H9 (cell line): ENCODE results near the gene PGA3. TPM values are rescaled to one million over a fixed set of nuclear protein-coding genes. Genes with fewer than 3 reads are reported as not detected.

Experiments used
- DNase-seq: peaks from one replicate; pipeline ENCODE4 v3.0.0-alpha.2; 2017
- H2AFZ ChIP-seq: one replicate; pipeline ENCODE4 v1.6.1; 2013; ENCODE audit warnings: mild to moderate bottlenecking, low read length, control low read depth, moderate library complexity
- H2AK5ac ChIP-seq: 2 replicates; pipeline ENCODE4 v1.6.1; 2013; ENCODE audit warnings: low read length, control low read depth, mixed read lengths; ENCODE audit not compliant: insufficient read length
- H2BK120ac ChIP-seq: one replicate; pipeline ENCODE4 v1.6.1; 2013; ENCODE audit warnings: low read depth, mild to moderate bottlenecking, low read length, control low read depth, inconsistent platforms; ENCODE audit not compliant: poor library complexity, severe bottlenecking
- H2BK12ac ChIP-seq: 2 replicates; pipeline ENCODE4 v1.6.1; 2013; ENCODE audit warnings: low read length, control low read depth, mixed read lengths, low read depth; ENCODE audit not compliant: insufficient read length
- H2BK15ac ChIP-seq: 2 replicates; pipeline ENCODE4 v1.6.1; 2013; ENCODE audit warnings: low read depth, low read length, control low read depth
- H2BK20ac ChIP-seq: one replicate; pipeline ENCODE4 v1.6.1; 2013; ENCODE audit warnings: low read depth, mild to moderate bottlenecking, low read length, control low read depth, inconsistent platforms; ENCODE audit not compliant: poor library complexity, severe bottlenecking
- H2BK5ac ChIP-seq: 2 replicates; pipeline ENCODE4 v1.6.1; 2013; ENCODE audit warnings: low read length, control low read depth, mixed read lengths; ENCODE audit not compliant: insufficient read length
- H3K14ac ChIP-seq: 2 replicates; pipeline ENCODE4 v1.6.1; 2013; ENCODE audit warnings: low read length, control low read depth; ENCODE audit not compliant: insufficient read depth
- H3K18ac ChIP-seq: 2 replicates; pipeline ENCODE4 v1.6.1; 2013; ENCODE audit warnings: low read depth, mild to moderate bottlenecking, mixed read lengths, low read length, control low read depth; ENCODE audit not compliant: insufficient read length
- H3K23ac ChIP-seq: 2 replicates; pipeline ENCODE4 v1.6.1; 2013; ENCODE audit warnings: low read length, control low read depth, mixed read lengths, low read depth; ENCODE audit not compliant: insufficient read length
- H3K23me2 ChIP-seq: 2 replicates; pipeline ENCODE4 v1.6.1; 2013; ENCODE audit warnings: low read depth, mild to moderate bottlenecking, mixed read lengths, low read length, control low read depth; ENCODE audit not compliant: insufficient read length, poor library complexity, severe bottlenecking
- H3K27ac ChIP-seq: 2 replicates; pipeline ENCODE4 v1.5.1; 2013; ENCODE audit warnings: low read length, control low read depth, mixed read lengths, low read depth; ENCODE audit not compliant: insufficient read length
- H3K27me3 ChIP-seq: 2 replicates; pipeline ENCODE4 v1.6.1; 2013; ENCODE audit warnings: low read length, control low read depth, inconsistent platforms; ENCODE audit not compliant: insufficient read depth
- H3K4ac ChIP-seq: 2 replicates; pipeline ENCODE4 v1.6.1; 2013; ENCODE audit warnings: low read depth, mild to moderate bottlenecking, control low read depth, inconsistent platforms, low read length, moderate library complexity
- H3K4me1 ChIP-seq: 2 replicates; pipeline ENCODE4 v1.6.1; 2013; ENCODE audit warnings: low read length, control low read depth, inconsistent platforms; ENCODE audit not compliant: insufficient read depth
- H3K4me2 ChIP-seq: 2 replicates; pipeline ENCODE4 v1.6.1; 2013; ENCODE audit warnings: low read length, control low read depth, mixed read lengths; ENCODE audit not compliant: insufficient read length, insufficient read depth
- H3K56ac ChIP-seq: 2 replicates; pipeline ENCODE4 v1.6.1; 2013; ENCODE audit warnings: low read depth, mild to moderate bottlenecking, mixed read lengths, low read length, control low read depth; ENCODE audit not compliant: insufficient read length
- H3K79me1 ChIP-seq: 2 replicates; pipeline ENCODE4 v1.6.1; 2013; ENCODE audit warnings: low read depth, mild to moderate bottlenecking, moderate library complexity, low read length, control low read depth, inconsistent platforms; ENCODE audit not compliant: insufficient read depth, poor library complexity, severe bottlenecking
- H3K79me2 ChIP-seq: 2 replicates; pipeline ENCODE4 v1.6.1; 2013; ENCODE audit warnings: low read length, control low read depth, inconsistent platforms; ENCODE audit not compliant: insufficient read depth
- H3K9ac ChIP-seq: 2 replicates; pipeline ENCODE4 v1.6.1; 2013; ENCODE audit warnings: low read length, control low read depth, mixed read lengths; ENCODE audit not compliant: insufficient read length; ENCODE audit errors: extremely low read depth
- H3K9me3 ChIP-seq: one replicate; pipeline ENCODE4 v1.6.1; 2013; ENCODE audit warnings: low read depth, low read length, inconsistent platforms; ENCODE audit not compliant: control insufficient read depth
- H3T11ph ChIP-seq: one replicate; pipeline ENCODE4 v1.6.1; 2013; ENCODE audit warnings: mild to moderate bottlenecking, low read length, control low read depth, inconsistent platforms
- H4K20me1 ChIP-seq: one replicate; pipeline ENCODE4 v1.6.1; 2013; ENCODE audit not compliant: control insufficient read depth, insufficient read length, insufficient read depth
- H4K5ac ChIP-seq: 2 replicates; pipeline ENCODE4 v1.6.1; 2013; ENCODE audit warnings: low read depth, mild to moderate bottlenecking, mixed read lengths, low read length, control low read depth; ENCODE audit not compliant: insufficient read length
- H4K8ac ChIP-seq: replicated peaks from 2 replicates; pipeline ENCODE4 v1.6.1; 2013; ENCODE audit warnings: low read length, control low read depth, mixed read lengths, low read depth; ENCODE audit not compliant: insufficient read length
- H4K91ac ChIP-seq: 2 replicates; pipeline ENCODE4 v1.6.1; 2013; ENCODE audit warnings: low read depth, mild to moderate bottlenecking, moderate library complexity, mixed read lengths, low read length, control low read depth; ENCODE audit not compliant: insufficient read length
- H3K27ac Mint-ChIP-seq, 3 experiments: 2 replicates in 2 of 3; 3 replicates in 1 of 3; pipeline ENCODE4 v1.8.0; 2020 to 2021; ENCODE audit warnings: mixed read lengths in 3 of 3, mild to moderate bottlenecking in 1 of 3, moderate library complexity in 1 of 3
- H3K27me3 Mint-ChIP-seq: 2 replicates; pipeline ENCODE4 v1.8.0; 2021; ENCODE audit warnings: low read depth, mild to moderate bottlenecking, moderate library complexity, mixed read lengths
- H3K36me3 Mint-ChIP-seq, 3 experiments: 2 replicates in 2 of 3; 3 replicates in 1 of 3; pipeline ENCODE4 v1.8.0; 2020 to 2021; ENCODE audit warnings: low read depth in 3 of 3, mixed read lengths in 3 of 3; ENCODE audit not compliant: insufficient read depth in 1 of 3
- H3K4me1 Mint-ChIP-seq, 2 experiments: 2 replicates each; pipeline ENCODE4 v1.8.0; 2020; ENCODE audit warnings: mixed read lengths in 2 of 2
- H3K4me3 Mint-ChIP-seq, 2 experiments: 2 replicates in 1 of 2; 3 replicates in 1 of 2; pipeline ENCODE4 v1.8.0; 2020 to 2021; ENCODE audit warnings: mild to moderate bottlenecking in 2 of 2, mixed read lengths in 2 of 2, moderate library complexity in 1 of 2
- H3K9me3 Mint-ChIP-seq, 2 experiments: 2 replicates in 1 of 2; 3 replicates in 1 of 2; pipeline ENCODE4 v1.8.0; 2020; ENCODE audit warnings: mild to moderate bottlenecking in 2 of 2, mixed read lengths in 2 of 2, moderate library complexity in 1 of 2
- WGBS: extraction: QIAGEN DNeasy Blood & Tissue Kit; methylation state at CpG from one replicate; pipeline ENCODE4 v1.1.7; 2013; ENCODE audit warnings: missing lambda C conversion rate, low lambda C conversion rate, mixed read lengths; ENCODE audit not compliant: insufficient read length; ENCODE audit errors: extremely low coverage; 5-methylcytosine and 5-hydroxymethylcytosine counted together
- total RNA-seq: library from RNA; stranded (reverse); gene quantifications from 2 replicates; pipeline ENCODE4 v1.2.1, GENCODE V29; 2021
- TF ChIP-seq, protein P1 (sequence below): fragments of 200-600 bp; sonication (generic); conservative IDR thresholded peaks from 3 replicates; pipeline ENCODE4 v1.8.0; 2021; ENCODE audit warnings: antibody characterized with exemption, mild to moderate bottlenecking

PGA3 gene
- total RNA-seq, 1 experiment from 2014 or later = not detected

DNA sequence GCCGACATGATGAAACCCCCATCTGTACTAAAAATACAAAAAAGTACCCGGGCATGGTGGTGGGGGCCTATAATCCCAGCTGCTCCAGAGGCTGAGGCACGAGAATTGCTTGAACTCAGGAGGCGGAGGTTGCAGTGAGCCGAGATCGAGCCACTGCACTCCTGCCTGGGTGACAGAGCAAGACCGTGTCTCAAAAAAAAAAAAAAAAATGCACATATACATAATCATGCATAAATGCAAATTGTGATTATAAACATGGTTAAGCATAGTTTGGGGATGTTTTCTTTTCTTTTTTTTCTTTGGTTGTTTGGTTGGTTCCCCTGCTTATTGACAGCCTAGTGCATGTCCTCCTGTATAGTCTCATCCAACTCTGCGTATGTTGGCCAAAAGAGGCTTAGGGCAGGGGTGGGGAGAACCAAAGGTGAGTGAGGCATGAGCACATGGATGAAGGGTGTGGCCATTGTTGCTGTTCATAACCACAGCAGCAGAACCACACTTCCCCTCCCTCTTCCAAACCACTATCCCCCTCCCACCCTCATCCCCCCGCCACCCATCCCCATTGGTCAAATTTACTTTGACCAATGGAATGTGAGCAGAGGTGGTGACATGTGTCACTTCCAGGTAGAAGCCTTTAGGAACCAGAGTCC is 35.1 kb upstream of the PGA3 start:
- H3K18ac ChIP-seq = no peak overlapping the region
- H4K8ac ChIP-seq = no peak overlapping the region
- H2BK12ac ChIP-seq = no peak overlapping the region
- H3K27me3 Mint-ChIP-seq = peaks cover 17% of the 10 kb centered on the region
- H2BK15ac ChIP-seq = no peak overlapping the region
- no peak overlapping the region for H2AK5ac ChIP-seq
- H3K9ac ChIP-seq = no peak overlapping the region
- no peak overlapping the region for H3K4me2 ChIP-seq
- no peak overlapping the region for H2AFZ ChIP-seq
- no peak overlapping the region for H2BK20ac ChIP-seq
- no peak overlapping the region for H3K23ac ChIP-seq
- no peak overlapping the region for H3K56ac ChIP-seq
- H3K4ac ChIP-seq = no peak overlapping the region
- WGBS = no CpG with 5 or more reads among the region's 9 CpGs
- H3K27ac ChIP-seq = no peak overlapping the region
- TF ChIP-seq, protein P1, sequence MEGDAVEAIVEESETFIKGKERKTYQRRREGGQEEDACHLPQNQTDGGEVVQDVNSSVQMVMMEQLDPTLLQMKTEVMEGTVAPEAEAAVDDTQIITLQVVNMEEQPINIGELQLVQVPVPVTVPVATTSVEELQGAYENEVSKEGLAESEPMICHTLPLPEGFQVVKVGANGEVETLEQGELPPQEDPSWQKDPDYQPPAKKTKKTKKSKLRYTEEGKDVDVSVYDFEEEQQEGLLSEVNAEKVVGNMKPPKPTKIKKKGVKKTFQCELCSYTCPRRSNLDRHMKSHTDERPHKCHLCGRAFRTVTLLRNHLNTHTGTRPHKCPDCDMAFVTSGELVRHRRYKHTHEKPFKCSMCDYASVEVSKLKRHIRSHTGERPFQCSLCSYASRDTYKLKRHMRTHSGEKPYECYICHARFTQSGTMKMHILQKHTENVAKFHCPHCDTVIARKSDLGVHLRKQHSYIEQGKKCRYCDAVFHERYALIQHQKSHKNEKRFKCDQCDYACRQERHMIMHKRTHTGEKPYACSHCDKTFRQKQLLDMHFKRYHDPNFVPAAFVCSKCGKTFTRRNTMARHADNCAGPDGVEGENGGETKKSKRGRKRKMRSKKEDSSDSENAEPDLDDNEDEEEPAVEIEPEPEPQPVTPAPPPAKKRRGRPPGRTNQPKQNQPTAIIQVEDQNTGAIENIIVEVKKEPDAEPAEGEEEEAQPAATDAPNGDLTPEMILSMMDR = no peak
- no peak for DNase-seq
- H3K9me3 ChIP-seq = no peaks in the 10 kb centered on the region
- H4K91ac ChIP-seq = no peak overlapping the region
- no peaks in the 10 kb centered on the region for H3K27me3 ChIP-seq
- no peaks in the 10 kb centered on the region for H3K79me1 ChIP-seq
- no peaks in the 10 kb centered on the region for H3K4me1 ChIP-seq
- no peak overlapping the region for H3T11ph ChIP-seq
- no peaks in the 10 kb centered on the region for H3K79me2 ChIP-seq
- peaks cover 5 to 6% of the 10 kb centered on the region in 2 experiments; a peak in 4 of 5 replicates for H3K9me3 Mint-ChIP-seq
- H4K5ac ChIP-seq = no peak overlapping the region
- no peak overlapping the region for H3K14ac ChIP-seq
- no peaks in the 10 kb centered on the region for H4K20me1 ChIP-seq
- H2BK5ac ChIP-seq = no peak overlapping the region
- H3K23me2 ChIP-seq = no peaks in the 10 kb centered on the region
- H3K27ac Mint-ChIP-seq = no peak overlapping the region
- no peak overlapping the region for H2BK120ac ChIP-seq
- H3K4me1 Mint-ChIP-seq = peaks cover 3 to 8% of the 10 kb centered on the region in 2 experiments; a peak in 2 of 4 replicates
- no peak overlapping the region for H3K4me3 Mint-ChIP-seq
- H3K36me3 Mint-ChIP-seq = 0 out of 7 replicates have a peak, but pooled peaks cover 0 to 4% (median 0%) of the 10 kb centered on the region in 3 experiments
